Epithelial cell of proximal tubule (primary cell): ENCODE data around the gene ADAP1. TPM values are rescaled to one million over a fixed set of nuclear protein-coding genes. Genes with fewer than 3 reads are reported as not detected.

Experiments used
- DNase-seq: peaks from one replicate; pipeline ENCODE4 v3.0.0-alpha.2; 2011; ENCODE audit warnings: low read depth
- H3K4me3 ChIP-seq: 2 replicates; pipeline ENCODE4 v1.5.1; 2011; ENCODE audit warnings: low read depth, mild to moderate bottlenecking, low read length
- total RNA-seq: library from RNA; depleted of rRNA; stranded (reverse); fragments of >200 nt; gene quantifications from 2 replicates; pipeline ENCODE4 v1.2.3, GENCODE V29; 2015
- TF ChIP-seq, protein P1 (sequence below): conservative IDR thresholded peaks from 2 replicates; pipeline ENCODE4 v1.5.1; 2012; ENCODE audit warnings: low read depth, mild to moderate bottlenecking, low read length

ADAP1 gene
- total RNA-seq, 1 donor from 2014 or later = 7.2 TPM

- no peak overlapping the region for H3K4me3 ChIP-seq
- DNase-seq = no peak
- TF ChIP-seq, protein P1, sequence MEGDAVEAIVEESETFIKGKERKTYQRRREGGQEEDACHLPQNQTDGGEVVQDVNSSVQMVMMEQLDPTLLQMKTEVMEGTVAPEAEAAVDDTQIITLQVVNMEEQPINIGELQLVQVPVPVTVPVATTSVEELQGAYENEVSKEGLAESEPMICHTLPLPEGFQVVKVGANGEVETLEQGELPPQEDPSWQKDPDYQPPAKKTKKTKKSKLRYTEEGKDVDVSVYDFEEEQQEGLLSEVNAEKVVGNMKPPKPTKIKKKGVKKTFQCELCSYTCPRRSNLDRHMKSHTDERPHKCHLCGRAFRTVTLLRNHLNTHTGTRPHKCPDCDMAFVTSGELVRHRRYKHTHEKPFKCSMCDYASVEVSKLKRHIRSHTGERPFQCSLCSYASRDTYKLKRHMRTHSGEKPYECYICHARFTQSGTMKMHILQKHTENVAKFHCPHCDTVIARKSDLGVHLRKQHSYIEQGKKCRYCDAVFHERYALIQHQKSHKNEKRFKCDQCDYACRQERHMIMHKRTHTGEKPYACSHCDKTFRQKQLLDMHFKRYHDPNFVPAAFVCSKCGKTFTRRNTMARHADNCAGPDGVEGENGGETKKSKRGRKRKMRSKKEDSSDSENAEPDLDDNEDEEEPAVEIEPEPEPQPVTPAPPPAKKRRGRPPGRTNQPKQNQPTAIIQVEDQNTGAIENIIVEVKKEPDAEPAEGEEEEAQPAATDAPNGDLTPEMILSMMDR = no peak
These were observed 51.5 kb downstream of the ADAP1 start for GRCh38 chr7:902996-903395.

- TF ChIP-seq, protein P1 = no peak
- DNase-seq = peak; percentile 19
These were observed 52.9 kb downstream of the ADAP1 start for GRCh38 chr7:901388-902154.

DNA sequence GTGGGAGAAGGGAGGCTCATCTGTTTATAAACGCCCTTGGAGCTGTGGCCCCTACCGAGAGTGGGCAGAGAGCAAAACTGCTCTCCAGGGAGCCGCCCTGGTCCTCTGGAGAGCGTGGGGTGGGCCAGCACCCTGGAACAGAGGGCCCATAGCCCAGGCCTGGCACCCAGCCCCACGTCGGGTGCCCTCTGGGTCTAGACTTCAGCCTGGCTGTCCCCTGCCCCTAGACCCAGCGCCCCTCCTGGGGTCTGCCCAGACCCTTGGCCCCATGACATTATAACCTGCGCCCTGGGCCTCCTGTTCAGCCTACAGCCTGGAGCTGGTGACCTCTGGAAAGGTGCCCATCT lies 53.5 kb downstream of the ADAP1 start:
- no peak for DNase-seq
- no peak overlapping the region for H3K4me3 ChIP-seq
- TF ChIP-seq, protein P1 = no peak

More at GRCh38 chr7:901388-902154, 52.9 kb downstream of the ADAP1 start:
- H3K4me3 ChIP-seq = peak overlapping the region; percentile 21

GRCh38 chr7:900331-901040 lies 54.0 kb downstream of the ADAP1 start:
- TF ChIP-seq, protein P1 = no peak
- no peak overlapping the region for H3K4me3 ChIP-seq
- DNase-seq = no peak

DNA sequence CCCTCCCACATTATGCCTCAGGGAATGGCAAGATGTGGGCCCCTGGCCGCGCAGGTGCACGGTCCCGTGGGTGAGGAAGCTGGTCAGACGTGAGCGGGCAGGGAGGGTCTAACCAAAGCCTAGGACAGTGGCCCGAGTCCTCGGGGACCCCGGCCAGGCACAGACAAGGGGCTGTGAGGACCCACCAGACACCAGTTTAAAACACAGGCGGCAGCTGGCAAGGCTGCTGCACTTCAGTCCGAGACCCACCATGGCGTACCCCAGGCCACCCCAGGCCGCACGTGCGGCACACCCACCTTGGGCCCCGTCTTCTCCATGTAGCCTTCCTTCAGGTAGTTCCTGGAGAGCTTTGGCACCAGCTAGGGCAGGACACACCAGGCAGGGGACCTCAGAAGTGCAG lies 54.7 kb downstream of the ADAP1 start:
- H3K4me3 ChIP-seq = no peak overlapping the region
- DNase-seq = no peak
- TF ChIP-seq, protein P1 = no peak

DNA sequence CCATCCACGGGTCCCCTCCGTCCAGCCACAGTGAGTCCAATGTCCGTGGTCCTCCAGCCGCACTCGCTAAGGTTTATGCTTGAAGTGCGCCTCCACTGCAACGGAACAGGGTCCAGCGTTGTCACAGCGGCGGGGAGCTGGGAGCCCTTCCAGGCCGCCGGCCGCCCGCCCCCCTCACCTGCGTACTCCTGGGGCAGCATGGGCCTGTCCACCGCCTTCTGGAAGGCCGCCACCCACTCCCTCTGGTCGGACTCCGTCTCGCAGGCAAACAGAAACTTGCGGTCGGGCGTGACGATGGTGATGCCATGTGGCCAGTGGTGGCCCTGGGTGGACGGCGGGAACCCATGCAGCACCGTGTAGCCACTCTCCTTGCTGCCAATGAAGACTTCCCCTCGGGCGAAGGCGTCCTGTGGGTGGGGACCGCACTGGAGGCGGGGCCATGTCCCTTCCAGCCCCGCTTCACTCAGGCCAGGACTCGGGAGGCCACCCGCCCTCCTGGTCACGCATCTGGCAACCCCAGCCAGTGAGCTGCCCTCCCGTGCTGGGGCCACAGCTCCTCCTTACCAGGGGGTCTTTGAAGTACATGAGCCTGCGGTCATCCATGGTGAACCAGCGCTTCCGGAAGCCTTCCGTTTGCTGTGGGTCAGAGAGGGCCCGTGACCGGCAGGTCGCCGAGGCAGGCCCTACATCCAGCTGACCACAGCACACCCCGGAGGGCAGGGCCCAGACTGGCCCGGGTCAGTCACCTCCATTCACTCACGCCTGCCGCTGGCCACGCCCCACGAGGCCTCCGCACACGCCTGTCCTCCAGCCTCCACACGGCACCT lies 55.4 kb downstream of the ADAP1 start:
- DNase-seq = no peak
- TF ChIP-seq, protein P1 = no peak
- H3K4me3 ChIP-seq = no peak overlapping the region
